NCI-H460 (cell line): Measurements from ENCODE around the gene RXRG. TPM values are rescaled to one million over a fixed set of nuclear protein-coding genes. Genes with fewer than 3 reads are reported as not detected.
A peak's percentile ranks its signal among the peaks of the same experiment; 100 is the strongest.

Source experiments
- DNase-seq: peaks from one replicate; pipeline ENCODE4 v3.0.0-alpha.2; 2016; ENCODE audit warnings: low read depth; ENCODE audit errors: extremely low read depth
- total RNA-seq: library from RNA; depleted of rRNA; stranded (reverse); fragments of >200 nt; shearing (Covaris generic); gene quantifications from 2 replicates; pipeline ENCODE4 v1.2.3, GENCODE V29; 2014

Gene RXRG
- total RNA-seq, 1 experiment from 2014 or later = not detected

DNA sequence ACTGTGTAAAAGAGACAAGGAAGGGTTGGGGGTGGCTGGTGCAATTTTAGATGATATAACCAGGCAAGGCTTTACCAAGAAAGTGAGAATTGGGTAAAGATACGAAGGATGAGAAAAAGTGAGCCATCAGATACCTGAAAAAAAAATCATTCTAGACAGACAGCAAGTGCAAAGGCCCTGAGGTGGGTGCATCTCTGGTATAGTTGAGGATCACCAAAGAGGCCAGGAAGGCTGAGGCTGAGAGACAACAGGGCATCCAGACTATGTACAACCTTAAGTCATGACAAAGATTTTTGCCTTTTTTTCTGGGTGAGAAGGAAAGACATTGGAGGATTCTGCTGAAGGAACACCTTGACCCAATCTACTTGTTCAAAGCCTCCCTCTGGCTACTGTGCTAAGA, 29.9 kb downstream of the RXRG start:
- no peak for DNase-seq

DNA sequence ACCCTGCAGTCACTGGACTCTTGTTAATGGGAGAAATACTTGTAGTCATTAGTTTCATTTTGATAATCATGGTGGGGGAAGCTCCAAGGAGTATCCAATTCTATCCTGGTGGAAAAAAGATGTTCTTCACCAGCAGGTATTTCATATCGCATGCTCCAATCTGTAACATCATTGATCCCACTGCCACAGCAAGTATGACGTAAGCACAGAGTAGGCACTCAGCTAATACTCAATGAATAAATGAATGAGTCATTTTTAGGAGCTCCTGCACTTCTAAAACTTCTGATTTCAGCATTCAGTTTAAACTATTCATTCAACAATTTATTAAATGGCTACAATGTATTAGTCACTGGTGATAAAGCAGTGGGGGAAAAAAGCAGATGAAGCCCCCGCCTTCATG, 30.3 kb downstream of the RXRG start:
- DNase-seq = no peak

DNA sequence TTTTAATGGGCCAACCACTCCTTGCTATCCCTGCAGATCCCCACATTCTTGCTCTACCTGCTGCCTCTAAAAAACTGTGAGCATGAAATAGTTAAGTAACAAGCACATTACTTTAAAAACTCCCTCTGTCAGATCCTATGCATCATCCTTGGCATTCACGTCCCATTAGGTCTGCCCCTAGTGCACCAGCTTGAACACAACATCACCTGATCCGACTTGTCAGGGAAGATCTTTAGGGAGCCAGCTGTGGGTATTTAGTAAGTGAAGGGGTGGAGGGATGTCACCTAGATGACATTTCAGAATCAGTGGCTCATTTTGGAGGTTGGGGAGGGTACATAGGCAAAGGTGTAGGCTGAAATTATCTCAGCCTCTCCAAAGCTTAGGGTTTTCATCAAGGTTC, 33.5 kb downstream of the RXRG start:
- no peak for DNase-seq

DNA sequence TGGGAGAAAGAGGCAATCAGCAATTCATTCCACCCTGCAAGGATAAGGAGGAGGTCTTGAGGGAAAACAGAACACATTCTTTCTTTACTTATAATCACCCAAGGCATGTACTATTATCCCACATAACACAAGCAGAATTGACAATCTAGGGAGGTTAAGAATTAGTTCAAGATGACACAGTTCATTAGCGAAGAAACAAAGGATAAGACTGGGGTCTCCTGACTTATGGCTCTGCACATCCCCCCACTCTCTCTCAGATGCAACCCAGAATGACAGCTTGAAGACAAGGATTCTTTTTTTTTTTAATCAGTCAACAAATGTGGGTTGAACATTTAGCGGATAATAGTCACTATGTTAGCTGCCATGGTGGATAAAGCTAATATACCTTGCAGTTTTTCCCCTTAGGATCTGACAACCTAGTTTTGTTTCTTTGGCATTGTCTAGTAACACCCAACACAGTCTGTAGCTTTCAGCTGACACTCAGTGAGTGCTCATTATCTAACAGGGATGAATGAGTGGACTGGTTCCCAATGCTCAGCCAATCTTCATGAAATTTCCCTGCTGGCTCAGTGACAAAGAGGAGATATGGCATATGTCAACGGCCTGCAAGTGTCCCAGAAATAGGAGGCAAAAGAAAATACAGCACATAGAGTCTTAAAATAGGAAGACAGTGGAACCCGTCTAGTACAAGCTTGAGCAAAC, 35.1 kb downstream of the RXRG start:
- DNase-seq = no peak

DNA sequence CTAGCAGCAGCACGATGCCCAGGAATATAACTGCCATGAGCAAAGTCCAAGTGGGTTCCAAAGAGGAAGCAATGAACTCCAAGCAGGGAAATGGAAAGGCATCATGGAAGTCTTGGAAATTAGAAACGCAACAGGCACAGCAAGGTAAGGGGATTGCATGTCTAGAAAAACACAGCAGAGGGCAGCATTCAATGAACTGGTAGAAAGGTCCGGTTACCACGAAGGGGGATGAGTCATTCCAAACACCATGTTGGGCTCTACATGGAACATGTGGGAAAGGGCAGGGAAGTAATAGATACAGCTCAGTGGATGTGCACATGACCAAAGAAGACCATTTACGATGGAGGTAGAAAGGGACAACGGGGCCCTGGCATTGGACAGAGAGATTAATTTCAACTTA, 36.4 kb downstream of the RXRG start:
- DNase-seq = peak; percentile 63

DNA sequence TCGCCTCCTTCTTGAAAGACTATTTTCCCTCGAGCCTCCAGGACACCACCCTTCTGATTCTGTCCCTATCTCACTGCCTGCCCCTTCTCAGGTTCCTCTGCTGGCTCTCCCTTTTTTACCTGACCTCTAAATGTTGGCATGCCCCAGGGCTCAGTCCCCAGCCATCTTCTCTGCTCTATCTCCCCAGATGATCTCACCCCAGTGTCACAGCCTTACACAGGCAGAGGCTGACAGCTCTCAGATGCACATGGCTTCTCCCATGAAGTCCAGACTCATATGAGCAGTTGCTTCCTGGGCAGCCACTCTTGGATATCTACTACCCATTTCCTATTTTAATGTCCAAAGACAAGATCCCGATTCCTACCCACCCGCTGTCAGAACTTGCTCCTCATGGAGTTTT, 37.5 kb downstream of the RXRG start:
- no peak for DNase-seq

DNA sequence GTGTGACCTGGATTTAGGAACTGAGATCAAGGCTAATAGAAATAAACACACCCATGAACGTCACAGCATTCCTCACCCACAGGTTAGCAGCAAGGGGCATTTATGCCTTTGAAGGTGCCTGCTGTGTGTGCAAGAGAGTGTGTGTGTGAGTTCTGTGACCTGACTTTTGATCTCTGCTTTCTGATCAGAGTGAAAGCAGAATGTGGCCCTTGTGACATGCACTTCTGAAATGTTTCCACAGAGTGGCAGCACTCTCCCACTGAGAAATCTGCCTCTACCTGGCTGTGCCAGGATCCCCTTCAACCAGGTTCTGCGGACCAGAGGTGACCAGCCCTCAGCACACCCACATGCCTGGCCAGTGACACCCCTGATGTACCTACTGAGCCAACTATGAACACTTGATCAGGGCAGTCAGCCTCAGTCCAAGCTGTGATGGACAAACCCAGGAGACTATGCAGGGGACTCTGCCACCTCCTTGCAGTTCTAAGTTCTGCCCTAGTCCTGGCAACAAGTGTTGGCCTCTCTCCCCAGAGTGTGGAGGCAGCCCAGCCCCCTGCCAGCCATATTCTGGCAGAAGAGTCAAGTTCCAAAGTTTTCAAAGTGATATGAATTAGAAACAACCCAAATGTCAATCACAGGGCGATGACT, 41.0 kb downstream of the RXRG start:
- peak; percentile 38 for DNase-seq

DNA sequence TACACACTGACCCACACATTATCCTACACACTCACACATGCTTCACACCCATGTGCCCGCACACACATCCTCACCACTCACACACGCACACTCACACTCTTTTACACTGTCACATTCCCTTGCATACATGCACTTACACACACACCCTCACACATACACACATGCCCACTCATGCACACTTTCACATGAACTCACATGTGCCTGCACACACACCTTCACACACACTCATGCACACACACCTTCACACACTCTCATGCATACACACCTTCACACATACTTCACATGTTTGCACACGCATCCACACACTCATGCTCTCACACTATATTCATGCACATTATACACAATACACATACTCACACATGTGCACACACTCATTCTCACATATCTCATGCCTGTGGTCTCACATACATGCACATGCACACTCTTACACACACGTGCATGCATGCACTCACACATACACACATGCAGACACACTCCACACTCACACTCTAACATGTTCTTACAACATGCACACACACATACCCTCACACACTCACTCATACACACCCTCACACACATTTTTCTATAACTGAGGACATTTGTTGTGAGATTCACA, 42.3 kb downstream of the RXRG start:
- DNase-seq = no peak

DNA sequence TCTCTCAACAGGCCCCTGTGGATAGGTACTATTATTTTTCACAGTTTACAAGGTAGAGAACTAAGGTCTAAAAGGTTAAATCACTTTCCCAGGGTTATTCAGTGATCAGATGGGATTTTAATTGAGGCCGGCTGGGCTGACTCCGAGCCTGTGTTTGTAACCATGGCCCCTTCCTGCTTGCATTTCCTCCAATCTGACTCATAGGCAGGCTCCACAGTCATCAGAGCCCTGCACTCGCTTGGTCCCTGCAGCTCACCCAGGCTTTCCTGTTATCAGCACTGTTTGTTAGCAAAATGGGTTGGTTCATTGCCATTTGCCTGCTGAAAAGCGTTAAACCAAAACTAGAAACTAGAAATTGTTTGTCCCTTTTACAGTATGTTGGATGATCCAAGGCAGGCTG, 47.0 kb downstream of the RXRG start:
- DNase-seq = no peak

DNA sequence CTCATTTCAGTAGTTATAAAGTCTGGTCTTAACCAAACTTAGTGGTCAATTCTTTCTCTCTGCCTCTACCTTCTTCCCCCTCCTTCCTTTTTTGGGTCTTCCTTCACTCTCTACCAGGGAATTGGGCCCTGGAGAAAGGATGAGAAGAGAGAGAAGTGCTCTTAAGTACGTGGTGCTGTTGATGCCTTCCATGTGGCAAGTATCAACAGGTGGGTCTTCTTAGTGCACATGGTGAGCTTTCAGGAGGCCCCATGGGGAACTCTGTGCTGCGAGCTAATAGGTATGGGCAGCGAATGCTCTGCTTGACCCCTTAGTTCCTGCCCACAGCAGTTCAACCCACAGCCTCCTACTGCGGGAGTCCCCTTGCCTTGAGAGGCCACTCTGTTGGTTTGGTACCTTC, 49.0 kb downstream of the RXRG start:
- no peak for DNase-seq

DNA sequence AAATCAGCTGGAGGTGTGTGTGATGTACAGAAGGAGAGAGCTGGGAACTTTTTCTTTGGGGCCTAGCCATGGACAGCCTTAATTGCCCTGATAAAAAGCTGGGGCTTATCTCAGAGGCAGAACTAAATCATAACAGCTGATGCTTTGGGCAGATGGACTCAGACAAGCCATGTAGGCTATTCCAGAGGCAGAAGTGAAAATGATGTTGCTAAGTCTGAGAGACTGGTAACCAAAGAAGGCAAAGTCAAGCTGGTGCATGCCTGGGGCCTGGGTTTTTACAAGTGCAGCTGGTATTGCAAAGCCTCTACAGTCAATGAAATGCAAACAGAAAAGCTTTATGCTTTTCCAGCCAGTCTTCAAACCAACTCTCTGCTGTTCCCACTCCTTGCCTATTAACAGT, 49.4 kb downstream of the RXRG start:
- no peak for DNase-seq

DNA sequence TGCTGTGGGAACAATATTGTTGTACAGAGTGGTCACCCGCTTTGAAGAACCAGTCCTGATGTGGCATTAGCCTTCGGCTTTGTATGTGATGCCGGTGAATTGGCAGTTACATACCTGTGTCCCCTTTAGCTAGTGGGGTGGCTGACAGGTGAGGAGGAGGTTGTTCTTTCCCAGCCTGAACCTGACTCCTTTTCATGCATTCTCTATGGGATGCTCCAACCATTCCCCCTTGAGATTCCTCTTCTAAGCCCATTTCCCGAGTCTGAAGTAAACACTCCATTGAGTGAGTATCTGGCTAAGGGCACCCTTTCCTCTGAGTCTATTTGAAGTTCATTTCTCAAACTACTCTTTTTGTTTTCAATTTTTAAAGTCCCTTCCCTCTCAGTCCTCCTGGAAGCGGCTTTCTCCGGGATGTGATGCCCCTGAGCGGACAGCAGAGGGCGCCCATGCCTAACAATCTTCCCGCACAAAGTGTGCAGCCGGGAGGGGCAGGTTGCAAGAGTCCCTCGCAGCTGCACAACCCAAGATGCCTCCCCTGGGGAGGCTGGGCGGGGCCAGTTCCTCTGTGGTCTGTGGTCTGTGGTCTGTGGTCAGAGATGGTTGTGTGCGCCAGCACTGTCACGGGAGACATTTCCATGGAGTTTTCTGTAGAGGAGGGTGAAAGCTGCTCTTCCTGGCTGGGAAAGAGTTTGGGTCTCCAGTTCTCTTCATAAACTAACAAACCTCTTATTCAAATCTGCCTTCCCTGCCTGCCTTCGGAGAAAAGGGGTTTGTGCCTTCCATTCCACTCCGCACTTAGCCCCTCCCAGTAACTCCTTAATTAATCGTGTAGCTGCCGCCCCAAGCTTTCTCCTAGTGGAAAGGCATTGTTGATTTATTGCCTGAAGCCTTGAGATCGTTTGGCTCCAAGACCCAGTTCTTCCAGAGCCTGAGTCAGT, 52.0 kb downstream of the RXRG start:
- DNase-seq = peak; percentile 65

DNA sequence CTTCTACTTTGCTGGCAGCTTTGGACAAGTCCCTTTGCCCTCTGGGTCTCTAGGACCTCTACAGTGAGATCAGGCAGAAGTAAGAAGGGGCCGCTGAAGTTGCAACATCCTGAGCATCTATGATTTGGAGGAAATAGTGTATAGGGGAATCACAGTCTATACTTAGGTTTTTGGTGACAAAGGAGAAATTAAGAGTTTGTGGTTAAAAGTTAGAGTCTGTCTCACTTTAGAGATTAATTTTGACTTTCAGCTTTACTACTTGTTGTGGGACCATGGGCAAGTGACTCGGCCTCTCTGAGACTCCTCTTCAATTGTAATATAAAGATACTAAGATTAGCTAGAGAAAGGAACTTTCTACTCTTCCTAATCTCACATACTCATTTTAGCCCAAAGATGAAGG, 55.3 kb downstream of the RXRG start:
- DNase-seq = no peak

DNA sequence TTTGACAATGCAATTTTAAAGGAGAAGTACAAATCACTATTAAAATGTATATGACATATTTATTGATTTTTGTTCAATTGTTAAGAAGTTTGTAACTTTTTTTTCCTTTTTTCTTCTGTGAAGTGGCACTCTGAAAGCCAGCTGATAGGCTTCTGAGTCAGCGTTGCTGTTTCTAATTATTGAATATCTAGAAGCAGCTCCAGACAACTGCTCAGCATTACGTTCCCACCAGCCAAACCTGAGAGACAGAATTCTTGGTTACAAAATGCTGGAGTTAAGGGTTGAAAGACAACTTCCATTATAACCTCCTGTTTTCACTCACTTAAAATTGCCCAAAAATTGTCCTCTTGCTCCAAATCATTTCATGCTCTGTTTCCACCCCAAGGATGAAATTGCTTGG, 57.0 kb downstream of the RXRG start:
- no peak for DNase-seq

DNA sequence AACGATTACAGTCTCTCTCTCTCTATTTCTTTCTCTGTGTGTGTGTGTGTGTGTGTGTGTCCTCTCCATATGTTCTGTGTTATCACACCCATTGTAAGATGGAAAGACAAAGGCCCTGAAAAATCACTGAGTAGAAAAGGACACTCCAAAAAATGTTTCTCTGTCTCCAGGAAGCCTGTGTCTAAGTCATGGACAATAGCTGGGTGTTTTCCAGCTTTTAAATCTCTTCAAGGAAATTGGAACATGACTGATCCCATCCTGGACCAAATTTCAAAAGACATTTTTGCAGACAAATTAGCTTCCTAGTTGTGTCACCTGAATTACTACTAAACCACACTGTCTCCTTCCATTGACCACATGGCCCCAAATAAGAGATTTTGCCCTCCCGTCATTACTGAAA, 57.4 kb downstream of the RXRG start:
- no peak for DNase-seq

DNA sequence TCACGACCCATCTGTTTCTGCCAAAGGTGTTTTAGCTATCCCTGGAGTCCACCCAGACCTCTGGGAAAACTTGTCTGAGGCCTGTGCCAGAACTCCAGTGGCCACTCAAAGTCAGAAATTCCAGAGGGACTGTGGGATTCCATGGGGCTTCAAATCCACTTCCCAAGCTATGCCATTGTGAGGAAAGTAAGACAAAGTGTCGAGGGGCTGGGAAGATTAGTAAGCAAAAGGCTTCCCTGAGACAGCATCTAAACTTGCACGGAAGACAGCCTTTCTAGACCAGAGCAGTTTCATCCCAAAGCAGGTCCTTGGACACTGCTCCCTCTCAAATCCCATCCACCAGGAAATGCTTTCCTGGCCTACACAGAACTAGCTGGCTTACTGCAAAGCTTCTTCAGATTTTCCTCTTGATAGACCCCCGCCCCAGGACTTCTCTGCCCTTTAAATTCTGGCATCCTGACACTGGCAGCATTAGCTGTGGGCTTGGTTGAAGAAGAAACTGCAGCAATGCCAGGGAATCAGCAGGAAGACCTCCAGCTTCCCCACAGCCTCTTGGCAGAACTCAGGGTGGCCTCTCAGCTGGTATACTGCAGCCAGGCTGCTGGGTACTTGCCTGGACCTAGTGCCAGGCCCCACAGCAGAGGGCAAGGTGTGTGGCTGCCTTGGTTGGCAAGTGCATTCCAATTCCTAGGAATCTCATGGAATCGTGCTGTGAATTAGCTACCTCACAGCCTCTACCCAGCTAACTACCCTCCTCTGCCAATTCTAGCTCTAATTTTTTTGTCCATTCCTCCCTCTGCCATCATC, 61.1 kb downstream of the RXRG start:
- no peak for DNase-seq

DNA sequence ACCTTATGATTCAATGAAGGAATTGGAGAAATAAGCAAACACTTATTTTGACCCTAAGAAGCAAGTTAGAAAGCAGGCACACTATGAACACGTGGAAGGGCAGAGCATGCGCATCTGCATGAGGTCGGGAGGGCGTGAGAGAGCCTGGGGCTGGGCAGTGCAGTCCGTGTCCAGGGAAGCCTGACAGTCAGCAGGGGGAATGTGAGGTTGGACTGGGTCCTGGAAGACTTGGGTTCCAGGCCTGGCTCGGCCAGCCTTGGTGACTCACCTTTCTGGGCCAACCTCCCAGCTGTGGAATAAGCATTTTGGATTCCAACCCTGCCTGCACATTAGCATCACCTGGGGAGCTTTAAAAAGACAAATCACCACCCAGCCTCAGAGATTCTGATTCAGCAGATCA, 61.9 kb downstream of the RXRG start:
- no peak for DNase-seq

DNA sequence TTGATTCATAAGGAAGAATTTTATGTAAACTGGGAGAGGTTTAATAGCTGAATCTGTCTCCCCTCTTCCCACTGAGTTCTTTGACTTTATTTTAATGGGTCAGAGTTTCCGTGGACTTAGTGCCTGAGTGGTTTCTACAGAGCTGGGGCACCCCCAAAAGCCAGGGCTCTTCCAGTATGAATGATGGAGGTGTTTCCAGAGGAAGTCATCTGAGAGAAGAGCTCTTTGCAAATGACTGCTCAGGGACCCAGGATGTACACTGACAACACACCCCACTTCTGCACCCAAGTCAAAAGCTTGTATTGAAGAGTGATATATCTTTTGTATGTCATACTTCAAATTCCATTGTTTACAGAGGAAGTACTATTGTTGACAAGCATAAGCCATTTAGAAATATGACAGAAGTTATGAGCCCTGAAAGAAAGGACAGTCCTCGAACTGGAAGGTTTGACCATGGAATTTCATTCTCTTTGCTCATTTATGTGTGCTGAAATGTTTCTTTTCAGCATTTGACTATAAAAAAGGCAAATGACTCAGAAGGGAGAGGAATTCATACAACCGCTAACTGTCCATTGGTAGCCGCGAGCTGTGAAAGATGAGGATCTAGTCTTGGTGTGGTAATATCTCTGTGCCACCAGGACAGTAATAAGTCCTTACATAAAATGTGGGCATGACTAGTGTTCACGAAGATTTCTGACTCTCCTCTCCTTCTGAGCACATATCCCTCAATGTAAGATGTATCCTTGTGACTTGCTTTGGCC, 63.0 kb downstream of the RXRG start:
- no peak for DNase-seq

DNA sequence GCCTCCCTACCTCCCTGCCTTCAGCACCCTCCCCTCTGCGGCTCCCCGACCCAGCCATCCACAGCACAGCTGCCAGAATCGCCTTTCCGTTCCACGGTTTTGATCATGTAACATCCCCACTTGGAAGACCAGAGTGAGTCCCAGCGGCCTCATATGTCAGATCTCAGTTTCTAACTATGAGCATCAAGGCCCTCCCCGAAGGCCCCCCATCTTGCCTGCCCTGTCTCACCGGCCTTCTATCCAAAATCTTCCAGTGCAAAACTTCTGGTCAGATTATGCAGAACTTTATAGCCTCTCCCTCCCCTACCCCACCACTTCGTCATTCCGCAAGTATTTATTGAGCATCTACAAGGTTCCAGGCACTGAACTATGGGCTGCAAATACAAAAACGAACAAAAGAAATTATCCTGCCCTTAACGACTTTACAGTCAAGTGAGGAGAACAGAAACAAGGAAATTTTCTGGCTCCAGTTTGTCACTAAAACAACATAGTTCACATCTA, 68.1 kb downstream of the RXRG start:
- no peak for DNase-seq
